Panc1 (cell line): ENCODE measurements around the gene TYRO3.

Source experiments
- POLR2AphosphoS5 ChIP-seq: IDR thresholded peaks from 2 replicates; pipeline ENCODE4 v1.6.1; 2012; ENCODE audit warnings: mild to moderate bottlenecking, low read depth, low read length, moderate library complexity
- SIN3A ChIP-seq: IDR thresholded peaks from 2 replicates; pipeline ENCODE4 v1.6.1; 2012; ENCODE audit warnings: low read depth, mild to moderate bottlenecking, low read length, moderate library complexity, borderline replicate concordance; ENCODE audit not compliant: insufficient read depth
- TF ChIP-seq, protein P1 (sequence below): fragments of 450-650 bp; IDR thresholded peaks from 2 replicates; pipeline ENCODE4 v1.5.1; 2017; ENCODE audit warnings: mild to moderate bottlenecking
- TF ChIP-seq, protein P2 (sequence below), 2 experiments: IDR thresholded peaks; 2 replicates each; pipeline ENCODE4 v1.6.1; 2011 to 2012; ENCODE audit warnings: low read depth in 2 of 2, control low read depth in 1 of 2, low read length in 1 of 2, mild to moderate bottlenecking in 1 of 2, moderate library complexity in 1 of 2; ENCODE audit not compliant: insufficient read depth in 1 of 2

DNA sequence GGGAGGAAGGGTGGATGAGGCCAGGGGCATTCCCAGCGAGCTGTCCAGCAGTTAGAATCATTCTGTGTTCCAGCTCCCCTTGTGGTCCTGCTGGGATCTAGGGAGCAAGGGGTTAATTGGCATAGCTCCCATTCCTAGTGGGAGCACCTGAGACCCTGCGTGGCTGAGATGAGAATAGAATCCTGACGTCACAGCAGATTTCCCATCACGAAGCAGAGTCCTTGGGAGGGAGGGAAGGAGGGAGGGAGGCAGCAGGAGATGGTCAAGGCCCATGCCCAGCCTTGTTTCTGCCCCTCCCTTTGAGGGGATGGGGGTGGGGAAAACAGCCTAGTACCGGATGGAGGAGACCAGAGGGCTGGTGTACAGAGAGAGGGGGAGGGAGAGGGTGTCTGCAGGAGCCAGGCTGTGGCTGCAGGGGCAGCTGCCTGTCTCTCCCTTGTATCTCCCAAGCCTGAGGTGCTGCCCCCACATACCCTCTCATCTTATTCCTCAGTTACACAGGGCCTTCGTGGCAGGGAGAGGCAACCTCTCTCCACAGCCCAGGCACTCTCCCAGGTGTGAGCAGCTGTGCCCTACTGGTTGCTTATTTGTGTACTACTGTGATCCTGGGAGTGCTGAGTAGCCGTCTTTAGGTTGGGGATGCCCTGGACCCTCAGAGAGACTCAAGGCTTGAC lies 5.4 kb downstream of the TYRO3 start:
- TF ChIP-seq, protein P1, sequence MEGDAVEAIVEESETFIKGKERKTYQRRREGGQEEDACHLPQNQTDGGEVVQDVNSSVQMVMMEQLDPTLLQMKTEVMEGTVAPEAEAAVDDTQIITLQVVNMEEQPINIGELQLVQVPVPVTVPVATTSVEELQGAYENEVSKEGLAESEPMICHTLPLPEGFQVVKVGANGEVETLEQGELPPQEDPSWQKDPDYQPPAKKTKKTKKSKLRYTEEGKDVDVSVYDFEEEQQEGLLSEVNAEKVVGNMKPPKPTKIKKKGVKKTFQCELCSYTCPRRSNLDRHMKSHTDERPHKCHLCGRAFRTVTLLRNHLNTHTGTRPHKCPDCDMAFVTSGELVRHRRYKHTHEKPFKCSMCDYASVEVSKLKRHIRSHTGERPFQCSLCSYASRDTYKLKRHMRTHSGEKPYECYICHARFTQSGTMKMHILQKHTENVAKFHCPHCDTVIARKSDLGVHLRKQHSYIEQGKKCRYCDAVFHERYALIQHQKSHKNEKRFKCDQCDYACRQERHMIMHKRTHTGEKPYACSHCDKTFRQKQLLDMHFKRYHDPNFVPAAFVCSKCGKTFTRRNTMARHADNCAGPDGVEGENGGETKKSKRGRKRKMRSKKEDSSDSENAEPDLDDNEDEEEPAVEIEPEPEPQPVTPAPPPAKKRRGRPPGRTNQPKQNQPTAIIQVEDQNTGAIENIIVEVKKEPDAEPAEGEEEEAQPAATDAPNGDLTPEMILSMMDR, result no peak
- TF ChIP-seq SIN3A, result no peak
- TF ChIP-seq, protein P2, sequence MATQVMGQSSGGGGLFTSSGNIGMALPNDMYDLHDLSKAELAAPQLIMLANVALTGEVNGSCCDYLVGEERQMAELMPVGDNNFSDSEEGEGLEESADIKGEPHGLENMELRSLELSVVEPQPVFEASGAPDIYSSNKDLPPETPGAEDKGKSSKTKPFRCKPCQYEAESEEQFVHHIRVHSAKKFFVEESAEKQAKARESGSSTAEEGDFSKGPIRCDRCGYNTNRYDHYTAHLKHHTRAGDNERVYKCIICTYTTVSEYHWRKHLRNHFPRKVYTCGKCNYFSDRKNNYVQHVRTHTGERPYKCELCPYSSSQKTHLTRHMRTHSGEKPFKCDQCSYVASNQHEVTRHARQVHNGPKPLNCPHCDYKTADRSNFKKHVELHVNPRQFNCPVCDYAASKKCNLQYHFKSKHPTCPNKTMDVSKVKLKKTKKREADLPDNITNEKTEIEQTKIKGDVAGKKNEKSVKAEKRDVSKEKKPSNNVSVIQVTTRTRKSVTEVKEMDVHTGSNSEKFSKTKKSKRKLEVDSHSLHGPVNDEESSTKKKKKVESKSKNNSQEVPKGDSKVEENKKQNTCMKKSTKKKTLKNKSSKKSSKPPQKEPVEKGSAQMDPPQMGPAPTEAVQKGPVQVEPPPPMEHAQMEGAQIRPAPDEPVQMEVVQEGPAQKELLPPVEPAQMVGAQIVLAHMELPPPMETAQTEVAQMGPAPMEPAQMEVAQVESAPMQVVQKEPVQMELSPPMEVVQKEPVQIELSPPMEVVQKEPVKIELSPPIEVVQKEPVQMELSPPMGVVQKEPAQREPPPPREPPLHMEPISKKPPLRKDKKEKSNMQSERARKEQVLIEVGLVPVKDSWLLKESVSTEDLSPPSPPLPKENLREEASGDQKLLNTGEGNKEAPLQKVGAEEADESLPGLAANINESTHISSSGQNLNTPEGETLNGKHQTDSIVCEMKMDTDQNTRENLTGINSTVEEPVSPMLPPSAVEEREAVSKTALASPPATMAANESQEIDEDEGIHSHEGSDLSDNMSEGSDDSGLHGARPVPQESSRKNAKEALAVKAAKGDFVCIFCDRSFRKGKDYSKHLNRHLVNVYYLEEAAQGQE (IDR thresholded peaks at IDR 0.05; ENCODE audit: insufficient read depth in 1 of 2, low read depth in 2 of 2, low read length in 1 of 2), result peak in 1 of 2 experiments; percentile 37; a peak in 1 of 4 replicates
- no peak for TF ChIP-seq POLR2AphosphoS5
